ENCODE results near the gene KRTAP4-1.
"Not testable (repeated sequence)": the region's sequence is repeated elsewhere in the genome, so short reads cannot be mapped to it uniquely, and the experiment has no call there.

KRTAP4-1 gene

GRCh38 chr17:41141361-41141760, 43.4 kb downstream of the KRTAP4-1 start:
- FAIRE-seq (no peak), DNase-seq (ENCODE audit: insufficient read length) (no peak)
- no peak for TF ChIP-seq POLR2A (IDR thresholded peaks at IDR 0.05; ENCODE audit: low read depth, low read length)
- TF ChIP-seq POLR2AphosphoS5 (IDR thresholded peaks at IDR 0.05; ENCODE audit: low read depth, low read length), result no peak
- no peak for TF ChIP-seq TAF1 (IDR thresholded peaks at IDR 0.05; ENCODE audit: borderline replicate concordance, low read depth, low read length)

- DNase-seq (ENCODE audit: insufficient read length) (no peak), FAIRE-seq (no peak)
- TF ChIP-seq POLR2AphosphoS5 (IDR thresholded peaks at IDR 0.05; ENCODE audit: low read depth, low read length), result no peak
Measured at GRCh38 chr17:41140360-41141131, 44.2 kb downstream of the KRTAP4-1 start, which contains the start of gene KRTAP4-6. Gene KRTAP4-6, minus strand, starts transcription at chr17:41140544. Its CDS starts 57 bp downstream, at chr17:41140487.

GRCh38 chr17:41139865-41140264, 44.8 kb downstream of the KRTAP4-1 start:
- not testable (repeated sequence) for FAIRE-seq; DNase-seq (ENCODE audit: insufficient read length)
